Measurements from ENCODE around the gene NFIA.

GRCh38 chr1:61343734-61344420 lies 261.5 kb downstream of the NFIA start:
- TF ChIP-seq, protein P1, sequence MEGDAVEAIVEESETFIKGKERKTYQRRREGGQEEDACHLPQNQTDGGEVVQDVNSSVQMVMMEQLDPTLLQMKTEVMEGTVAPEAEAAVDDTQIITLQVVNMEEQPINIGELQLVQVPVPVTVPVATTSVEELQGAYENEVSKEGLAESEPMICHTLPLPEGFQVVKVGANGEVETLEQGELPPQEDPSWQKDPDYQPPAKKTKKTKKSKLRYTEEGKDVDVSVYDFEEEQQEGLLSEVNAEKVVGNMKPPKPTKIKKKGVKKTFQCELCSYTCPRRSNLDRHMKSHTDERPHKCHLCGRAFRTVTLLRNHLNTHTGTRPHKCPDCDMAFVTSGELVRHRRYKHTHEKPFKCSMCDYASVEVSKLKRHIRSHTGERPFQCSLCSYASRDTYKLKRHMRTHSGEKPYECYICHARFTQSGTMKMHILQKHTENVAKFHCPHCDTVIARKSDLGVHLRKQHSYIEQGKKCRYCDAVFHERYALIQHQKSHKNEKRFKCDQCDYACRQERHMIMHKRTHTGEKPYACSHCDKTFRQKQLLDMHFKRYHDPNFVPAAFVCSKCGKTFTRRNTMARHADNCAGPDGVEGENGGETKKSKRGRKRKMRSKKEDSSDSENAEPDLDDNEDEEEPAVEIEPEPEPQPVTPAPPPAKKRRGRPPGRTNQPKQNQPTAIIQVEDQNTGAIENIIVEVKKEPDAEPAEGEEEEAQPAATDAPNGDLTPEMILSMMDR (IDR thresholded peaks at IDR 0.05) = no peak
- no peak for TF ChIP-seq POLR2A (IDR thresholded peaks at IDR 0.05)

Measured in Peyer's patch (tissue), 4 donors.